Measurements from ENCODE around the gene KCNJ15. TPM values are rescaled to one million over a fixed set of nuclear protein-coding genes. Genes with fewer than 3 reads are reported as not detected.

KCNJ15 gene
- total RNA-seq, 1 experiment from 2014 or later, result 1.5 TPM

DNA sequence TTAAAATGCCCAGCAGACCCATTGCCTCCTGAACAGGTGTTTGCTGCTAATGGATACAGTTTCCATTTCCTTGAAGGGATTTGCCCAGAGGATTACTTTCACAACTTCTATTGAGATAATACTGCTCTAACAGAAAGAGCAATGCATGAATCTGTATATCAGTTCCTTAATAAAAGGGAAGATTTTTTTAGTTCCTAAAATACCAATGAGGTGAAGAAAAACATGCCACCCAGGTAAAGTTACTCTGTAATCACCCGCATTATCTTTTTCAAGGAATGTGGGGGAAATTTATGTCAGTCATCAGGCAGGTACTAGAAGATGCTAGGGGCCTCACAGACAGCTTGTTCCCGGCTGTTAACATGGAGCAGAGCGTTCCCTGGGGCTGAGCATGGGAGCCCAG lies 41.1 kb downstream of the KCNJ15 start:
- DNase-seq (ENCODE audit: low read depth), result no peak

DNA sequence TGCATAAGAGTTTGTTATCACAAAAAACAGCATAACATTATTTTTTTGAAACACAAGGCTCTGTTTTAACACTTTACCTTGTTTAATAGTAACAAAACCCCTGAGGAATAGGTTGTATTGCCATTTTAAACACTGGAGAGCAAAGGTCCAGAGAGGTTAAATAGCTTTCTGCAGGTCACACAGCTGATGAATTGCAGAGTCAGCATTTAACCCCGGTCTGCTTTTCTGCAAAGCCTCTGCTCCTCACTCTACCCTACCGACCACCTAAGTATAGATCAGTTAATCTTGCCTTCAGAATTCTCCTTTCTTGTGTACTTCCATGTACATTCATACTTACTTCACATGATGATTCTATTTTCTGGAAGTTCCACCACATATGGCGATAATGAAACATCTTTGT lies 42.0 kb downstream of the KCNJ15 start:
- no peak for DNase-seq (ENCODE audit: low read depth)

DNA sequence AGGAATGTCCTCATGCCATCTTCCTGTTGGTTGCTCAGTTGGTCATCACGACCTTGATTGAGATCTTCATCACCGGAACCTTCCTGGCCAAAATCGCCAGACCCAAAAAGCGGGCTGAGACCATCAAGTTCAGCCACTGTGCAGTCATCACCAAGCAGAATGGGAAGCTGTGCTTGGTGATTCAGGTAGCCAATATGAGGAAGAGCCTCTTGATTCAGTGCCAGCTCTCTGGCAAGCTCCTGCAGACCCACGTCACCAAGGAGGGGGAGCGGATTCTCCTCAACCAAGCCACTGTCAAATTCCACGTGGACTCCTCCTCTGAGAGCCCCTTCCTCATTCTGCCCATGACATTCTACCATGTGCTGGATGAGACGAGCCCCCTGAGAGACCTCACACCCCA lies 42.9 kb downstream of the KCNJ15 start:
- DNase-seq (ENCODE audit: low read depth), result no peak

DNA sequence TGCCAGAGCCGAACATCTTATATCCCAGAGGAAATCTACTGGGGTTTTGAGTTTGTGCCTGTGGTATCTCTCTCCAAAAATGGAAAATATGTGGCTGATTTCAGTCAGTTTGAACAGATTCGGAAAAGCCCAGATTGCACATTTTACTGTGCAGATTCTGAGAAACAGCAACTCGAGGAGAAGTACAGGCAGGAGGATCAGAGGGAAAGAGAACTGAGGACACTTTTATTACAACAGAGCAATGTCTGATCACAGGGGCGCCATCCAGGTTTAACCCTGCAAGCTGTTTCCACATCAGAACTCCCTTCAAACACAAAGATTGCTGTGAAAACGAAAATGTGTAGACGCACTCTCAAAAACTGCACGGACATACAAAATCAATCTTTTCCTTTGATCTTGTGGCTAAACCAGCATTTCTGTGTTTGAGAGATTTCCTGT lies 43.4 kb downstream of the KCNJ15 start:
- no peak for DNase-seq (ENCODE audit: low read depth)

DNA sequence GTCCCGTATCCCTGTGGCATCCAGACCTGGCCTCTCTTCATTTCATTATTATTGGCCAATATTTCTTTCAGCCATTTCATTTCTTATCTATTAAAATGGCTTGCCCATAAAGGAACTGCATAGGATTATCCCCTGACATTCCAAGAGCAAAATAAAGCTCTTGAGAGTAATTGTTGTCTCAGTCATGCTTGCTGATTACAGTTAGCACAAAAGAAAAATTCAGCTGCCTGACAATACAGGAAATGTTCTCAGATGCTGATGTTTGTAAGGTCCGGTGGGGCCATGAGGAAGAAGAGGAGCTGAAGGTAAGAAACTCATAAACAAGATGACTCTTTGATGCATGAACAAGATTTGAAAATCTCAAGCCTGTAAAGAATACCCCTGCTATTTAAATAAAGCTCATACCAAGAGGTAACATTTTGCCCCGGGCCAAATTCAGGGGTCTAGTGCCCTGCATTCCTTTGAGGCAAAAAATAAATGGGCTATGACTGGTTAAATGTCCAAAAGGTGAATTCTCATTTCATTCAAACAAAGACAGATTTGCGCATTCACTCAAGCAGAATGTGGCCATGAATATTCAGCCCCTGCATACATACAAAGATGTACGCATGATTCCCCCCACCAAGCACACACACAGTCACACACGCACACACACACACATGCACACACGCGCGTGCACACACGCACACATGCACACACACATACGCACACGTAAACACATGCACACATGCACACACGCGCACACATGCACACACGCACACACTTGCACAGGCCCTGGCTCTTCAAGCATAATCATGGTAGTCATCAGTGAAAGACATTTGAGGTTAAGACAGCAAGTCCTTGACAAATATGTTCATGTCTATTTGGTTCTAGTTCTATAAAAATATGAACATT lies 44.8 kb downstream of the KCNJ15 start:
- DNase-seq (ENCODE audit: low read depth), result no peak

DNA sequence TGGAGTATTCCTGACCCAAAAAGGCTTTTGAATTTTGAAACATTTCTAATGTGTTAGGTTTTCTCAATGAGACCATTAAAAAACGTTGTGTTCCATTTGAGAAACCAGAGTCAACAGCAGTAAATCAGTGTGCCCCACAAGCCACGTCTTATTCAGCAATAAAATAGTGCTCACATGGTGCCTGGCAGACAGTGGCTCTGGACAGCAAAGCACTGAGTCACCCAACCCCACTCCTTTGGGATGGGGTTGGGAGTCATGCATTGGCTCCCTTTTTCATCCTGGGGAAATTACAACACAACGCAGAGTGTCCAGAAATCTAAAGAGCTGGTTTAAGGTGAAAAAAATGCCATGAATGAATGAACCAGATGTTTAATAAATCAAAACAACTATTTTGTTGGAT lies 46.5 kb downstream of the KCNJ15 start:
- peak; percentile 95 for DNase-seq (ENCODE audit: low read depth)

DNA sequence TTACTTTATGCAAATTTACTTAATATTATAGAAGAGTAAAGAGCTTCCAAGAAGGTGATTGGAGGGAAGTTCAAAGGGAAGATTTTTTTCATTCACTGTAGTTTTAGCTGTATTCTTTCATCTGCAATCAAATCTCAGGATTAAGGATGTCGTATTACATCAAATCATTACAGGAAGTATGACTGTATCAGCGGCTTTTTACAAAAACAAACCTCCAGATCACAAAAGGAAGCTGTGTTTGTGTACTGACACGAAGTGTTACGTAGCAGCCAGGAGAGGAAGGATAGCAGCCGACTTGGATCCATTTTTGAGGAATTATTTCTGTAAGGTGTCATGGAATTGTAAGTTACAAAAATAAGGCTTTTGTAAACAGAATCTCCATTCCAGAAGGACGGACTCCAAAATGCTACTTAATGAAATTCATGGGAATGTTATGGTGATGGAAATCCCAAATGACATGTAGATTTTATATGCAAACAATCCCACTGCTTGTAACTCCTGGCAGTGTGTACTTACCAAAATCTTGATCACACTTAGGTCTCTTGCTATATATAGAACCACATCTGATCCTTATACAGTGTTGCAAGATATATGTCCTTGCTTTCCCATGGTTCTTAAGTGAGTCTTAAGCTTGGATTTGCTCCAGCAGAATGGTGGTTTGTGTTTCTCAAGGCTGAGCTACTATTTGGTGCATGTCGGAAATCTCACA lies 49.8 kb downstream of the KCNJ15 start:
- peak; percentile 90 for DNase-seq (ENCODE audit: low read depth)

DNA sequence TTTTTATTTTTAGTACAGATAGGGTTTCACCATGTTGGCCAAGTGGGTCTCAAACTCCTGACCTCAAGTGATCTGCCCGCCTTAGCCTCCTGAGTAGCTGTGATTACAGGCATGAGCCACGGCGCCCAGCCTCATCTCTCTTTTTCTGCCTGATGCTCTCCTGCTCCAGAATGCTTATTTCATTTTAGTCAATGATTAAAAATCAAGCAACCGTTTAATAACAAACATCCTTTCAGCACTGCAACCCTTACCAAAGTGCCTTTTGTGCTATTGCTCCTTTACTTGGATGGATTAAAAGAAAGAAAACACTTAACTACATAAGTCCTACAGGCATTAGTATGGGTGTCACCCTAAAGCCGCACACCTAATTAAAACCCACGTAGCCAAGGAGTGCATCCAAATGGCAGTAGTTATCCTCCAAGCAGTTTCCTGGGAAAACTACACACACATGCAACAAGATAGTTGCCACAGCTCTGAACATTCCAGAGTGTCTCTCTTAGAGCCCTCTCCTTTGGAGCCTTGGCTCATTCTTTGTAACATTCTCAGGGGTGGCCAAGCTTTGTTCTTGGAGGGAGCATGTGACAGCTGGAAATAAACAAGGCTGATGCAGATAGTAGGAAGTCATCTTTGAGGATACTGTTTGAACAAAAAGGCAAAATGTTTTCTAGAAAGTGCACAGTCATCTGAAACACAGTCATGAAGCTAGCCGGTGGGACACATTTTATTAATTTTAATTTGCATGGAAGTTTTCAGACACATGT lies 51.2 kb downstream of the KCNJ15 start:
- DNase-seq (ENCODE audit: low read depth), result no peak

DNA sequence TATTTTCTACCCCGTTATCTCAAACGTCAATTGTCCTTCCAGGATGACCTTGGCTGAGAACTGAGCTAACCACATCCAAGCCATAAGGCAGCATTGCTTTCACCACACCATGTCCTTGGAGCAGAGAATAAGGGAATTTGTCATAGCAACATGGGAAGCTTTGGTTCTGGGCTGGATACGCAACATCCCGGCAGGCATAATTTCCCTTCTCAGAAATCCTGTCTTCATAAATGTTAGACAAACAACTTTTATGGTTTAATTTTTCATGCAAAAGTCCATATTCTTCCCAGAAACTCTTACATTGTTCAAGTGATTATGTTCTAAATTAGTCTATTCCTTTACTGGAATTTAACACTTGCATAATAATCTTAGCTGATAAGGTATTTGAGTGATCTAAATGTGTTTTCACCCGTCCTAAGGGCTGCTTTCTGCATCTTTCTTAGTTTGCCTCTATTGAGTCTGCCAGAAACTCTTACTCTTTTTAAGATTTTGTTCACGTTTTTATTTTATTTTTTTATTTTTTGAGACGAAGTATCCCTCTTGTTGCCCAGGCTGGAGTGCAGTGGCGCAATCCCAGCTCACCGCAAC lies 51.8 kb downstream of the KCNJ15 start:
- no peak for DNase-seq (ENCODE audit: low read depth)

DNA sequence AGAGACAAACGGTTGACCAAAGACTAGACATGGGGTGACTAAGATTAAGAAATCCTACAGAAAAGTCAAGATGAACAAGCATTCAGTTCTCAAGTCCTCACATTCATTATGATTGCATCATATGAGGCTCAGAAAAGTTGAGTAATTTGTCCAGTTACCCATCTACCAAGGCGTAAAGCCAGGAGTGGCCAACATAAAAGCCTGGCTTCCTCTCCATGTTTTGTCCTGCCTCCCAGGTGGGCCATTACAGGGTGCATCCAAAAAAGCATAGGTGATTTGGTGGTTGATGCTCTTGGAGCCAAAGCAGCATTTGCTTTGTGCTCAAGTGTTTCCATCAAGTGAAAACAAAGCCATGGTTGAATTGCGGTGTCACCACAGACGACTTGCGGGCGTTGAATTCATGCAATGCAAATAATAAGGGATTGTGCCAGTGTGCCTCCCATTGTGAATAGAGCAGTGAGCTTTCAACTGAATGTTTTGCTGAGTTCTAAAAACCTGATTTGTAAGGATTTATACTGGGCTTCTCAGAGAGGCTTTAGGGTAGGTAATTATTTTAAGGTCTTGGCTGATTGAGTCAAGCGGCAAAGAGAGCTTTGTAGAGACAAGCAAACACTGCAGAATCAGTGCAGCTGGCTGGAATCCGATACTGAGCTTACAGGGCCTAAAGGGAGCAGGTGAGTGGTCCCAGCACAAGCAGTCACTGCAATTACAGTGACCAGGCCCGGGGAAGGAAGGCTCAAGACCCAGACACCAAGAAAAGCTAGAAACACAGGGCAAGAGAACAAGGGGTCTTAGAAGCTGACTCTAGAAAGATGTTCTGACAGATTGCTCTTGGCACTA lies 54.1 kb downstream of the KCNJ15 start:
- no peak for DNase-seq (ENCODE audit: low read depth)

DNA sequence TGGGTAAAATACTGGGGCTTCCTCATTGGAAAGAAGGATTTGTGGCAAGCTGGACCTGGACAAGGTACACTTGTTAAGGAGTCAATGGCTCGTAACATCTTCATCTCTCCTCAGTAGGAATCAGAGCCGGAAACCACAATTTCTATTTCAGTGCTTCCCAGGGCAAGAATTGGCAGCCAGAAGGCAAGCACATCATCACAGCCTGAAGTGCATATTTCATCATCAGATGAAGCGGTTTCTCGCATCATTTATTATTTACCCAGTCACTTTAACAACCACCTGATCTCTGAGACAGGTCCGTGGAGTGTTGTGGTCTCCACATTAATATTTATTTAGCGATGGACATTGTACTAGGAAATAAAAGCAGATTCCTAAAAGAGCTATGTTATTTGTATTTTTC lies 55.0 kb downstream of the KCNJ15 start:
- DNase-seq (ENCODE audit: low read depth), result peak; percentile 86

DNA sequence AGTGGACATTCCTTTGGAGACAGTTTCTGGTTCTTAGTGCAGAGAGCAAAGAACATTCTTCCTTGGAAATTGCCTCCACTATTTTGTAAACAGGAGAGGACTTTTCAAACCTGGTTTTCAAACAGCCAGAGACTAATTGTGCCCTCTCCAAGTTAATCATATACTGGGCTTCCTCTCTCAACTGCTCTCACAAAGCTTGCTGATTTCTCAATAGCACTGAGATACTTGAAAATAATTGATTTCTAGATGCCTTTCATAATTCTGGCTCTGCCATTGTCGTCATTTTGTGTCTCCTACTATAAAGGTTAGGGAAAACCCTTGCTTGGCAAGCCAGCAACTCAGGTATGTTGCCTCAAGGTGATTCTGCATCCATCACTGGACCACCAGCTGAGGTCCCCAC lies 56.0 kb downstream of the KCNJ15 start:
- no peak for DNase-seq (ENCODE audit: low read depth)

DNA sequence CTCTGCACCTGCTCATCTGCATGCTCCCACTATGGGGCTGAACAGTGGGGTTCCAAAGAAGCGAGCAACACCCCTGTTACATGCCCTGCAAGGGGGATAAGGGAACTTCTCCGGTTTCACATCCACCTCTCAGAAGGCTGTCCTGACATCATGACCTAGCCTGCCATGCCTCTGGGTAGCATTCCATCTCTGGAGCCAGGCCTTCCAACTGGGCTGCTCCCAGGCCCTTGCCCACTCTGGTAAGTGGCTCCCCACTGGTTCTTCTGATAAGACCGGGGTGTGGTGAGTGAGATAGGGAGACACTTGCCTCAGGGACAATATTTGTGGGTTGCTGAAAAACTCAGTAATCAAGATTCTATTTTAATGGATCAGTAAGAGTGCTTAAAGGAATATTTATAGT lies 57.8 kb downstream of the KCNJ15 start:
- no peak for DNase-seq (ENCODE audit: low read depth)

DNA sequence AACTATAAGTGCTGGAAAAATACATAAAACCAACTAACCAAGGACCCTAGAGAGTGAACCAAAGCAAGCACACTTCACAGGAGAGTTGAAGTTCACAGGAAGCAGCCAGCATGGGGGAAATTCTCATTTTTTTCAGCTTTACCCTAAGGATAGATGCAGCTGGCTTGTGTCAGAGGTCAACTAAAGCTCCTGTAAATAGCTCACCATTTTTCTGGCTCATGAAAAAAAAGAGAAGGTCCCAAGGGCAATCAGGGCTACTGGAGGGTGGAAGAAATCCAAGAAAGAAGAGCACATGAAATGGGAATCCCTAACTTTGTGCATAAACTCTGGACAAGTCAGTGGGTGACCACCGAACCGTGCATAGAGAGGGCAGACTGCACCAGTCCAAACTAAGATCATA lies 58.3 kb downstream of the KCNJ15 start:
- no peak for DNase-seq (ENCODE audit: low read depth)

DNA sequence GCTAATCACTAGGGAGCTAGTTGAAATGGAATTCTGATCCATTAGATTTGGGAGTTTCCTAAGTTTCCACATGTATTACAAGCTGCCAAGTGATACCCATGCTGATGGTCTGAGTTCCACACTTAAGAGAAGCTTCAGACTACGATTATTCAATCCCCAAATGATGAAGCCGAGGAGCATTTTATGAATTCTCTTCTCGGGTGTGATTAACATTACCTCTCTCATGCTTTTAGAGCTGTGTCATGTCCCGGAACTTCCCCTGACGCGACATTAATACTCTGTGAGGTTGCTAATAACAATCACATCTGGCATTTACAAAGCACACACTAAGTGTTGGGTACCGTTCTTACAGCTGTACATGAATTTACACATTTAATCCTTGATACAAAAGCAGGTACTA lies 63.0 kb downstream of the KCNJ15 start:
- DNase-seq (ENCODE audit: low read depth), result peak; percentile 52

DNA sequence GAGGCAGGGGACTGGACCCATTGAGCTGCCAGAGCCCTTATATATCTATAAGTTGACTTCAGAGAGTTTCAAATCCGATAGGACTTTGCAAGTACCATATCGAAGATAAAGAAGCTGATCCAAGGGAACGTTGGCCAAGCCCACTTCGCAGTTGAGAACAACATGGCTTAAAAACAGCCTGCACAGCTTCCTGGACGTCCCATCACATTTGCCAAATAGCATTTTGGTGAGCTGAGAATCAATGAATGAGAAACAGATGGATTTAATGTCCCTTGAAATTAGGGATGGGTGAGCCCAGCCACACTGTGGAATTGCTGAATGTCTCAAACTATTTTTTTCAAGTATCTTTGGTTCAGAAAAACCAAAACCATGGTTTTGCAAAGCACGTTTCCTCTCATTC lies 64.8 kb downstream of the KCNJ15 start:
- no peak for DNase-seq (ENCODE audit: low read depth)

DNA sequence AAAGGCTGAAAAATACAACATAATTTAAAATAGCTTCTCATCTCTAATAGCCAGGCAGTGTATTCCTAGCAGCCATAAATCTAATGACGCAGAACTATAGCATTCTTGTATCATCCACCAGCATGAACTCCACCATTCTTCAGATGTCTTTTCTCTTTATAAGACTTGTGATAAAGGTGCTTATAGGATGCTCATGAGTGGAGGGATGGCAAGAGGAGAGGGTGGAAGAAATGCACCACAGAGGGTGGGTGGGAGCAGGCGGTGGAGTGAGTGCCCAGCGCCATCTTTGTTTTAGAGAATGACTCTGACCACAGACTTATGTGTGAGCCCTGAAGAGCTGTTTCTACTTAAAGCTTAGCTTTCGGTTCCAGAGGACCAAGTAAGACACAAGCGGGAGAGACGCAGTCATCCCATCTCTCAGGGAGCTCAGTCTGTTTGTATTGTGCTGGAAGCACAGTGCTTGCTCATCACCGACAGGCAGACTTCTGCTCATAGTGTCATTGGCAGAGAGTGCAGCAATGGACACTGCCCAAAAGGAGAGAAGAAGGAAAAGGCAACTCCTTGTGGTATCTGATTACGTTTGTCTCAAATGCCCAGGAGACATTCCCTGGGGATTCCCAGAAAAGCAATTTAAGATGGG lies 65.6 kb downstream of the KCNJ15 start:
- DNase-seq (ENCODE audit: low read depth), result no peak

DNA sequence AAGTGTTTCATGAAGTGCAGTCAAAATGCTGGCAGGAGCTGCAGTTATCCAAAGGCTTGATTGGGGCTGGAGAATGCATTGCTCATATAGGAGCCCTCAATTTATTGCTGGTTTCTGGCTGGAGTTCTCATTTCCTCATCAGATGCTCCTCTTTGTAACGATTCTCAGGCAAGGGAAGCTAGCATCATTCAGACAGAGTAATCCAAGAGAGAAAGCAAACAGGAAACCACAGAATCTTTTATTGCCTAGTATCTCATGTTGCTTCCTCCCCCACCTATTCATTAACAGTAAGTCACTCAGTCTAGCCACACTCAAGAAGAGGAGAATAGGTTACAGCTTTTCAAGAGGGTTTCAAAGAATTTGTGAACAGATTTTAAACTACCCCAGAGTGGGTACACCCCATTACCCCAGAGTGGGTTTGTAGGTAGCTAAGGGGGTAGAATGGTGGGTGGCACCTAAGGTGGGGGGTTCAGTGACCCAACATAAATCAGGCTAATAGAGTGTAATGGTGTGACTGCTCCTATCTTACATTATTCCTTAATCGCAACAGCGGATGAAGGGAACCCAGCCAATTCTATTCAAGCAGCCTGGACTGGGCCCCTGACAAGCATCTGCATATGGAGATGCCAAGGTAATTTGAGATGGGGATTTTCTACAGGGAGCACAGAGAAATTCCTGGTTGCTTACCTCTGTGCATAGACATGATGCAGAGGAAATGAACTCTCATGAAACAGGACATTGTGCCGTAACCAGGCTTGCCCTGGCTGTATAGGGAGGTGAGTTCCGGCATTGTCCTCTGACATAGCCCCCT lies 67.1 kb downstream of the KCNJ15 start:
- DNase-seq (ENCODE audit: low read depth), result peak; percentile 99

DNA sequence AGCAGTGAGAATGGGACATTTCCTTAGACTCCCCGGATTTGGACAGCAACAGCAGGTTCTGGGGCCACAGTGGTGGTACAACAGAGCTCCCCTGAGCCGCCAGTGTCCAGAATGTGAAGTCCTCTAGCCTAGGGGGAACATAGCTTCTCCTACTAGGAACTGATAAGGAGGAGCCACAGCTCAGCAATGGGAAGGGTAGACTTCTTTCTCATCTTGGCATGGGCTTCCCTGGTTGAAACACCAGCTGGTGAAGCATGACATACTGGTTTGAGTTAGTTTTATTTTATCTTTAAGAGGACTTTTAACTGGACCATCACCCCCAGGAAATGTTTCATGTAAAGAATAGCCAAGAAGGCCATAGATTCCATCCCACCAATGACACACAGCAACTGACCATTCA lies 68.4 kb downstream of the KCNJ15 start:
- DNase-seq (ENCODE audit: low read depth), result no peak

Data from M059J (cell line).